Renal cortex interstitium (tissue), 11 donors: ENCODE results near the gene MAPK8. TPM values are rescaled to one million over a fixed set of nuclear protein-coding genes. Genes with fewer than 3 reads are reported as not detected.
A peak's percentile ranks its signal among the peaks of the same experiment; 100 is the strongest.

ENCODE experiments used
- DNase-seq, 11 donors: peaks; one replicate each; pipeline ENCODE4 v3.0.0-alpha.2; 2013; ENCODE audit warnings: low read depth in 9 of 11, low spot score in 4 of 11; ENCODE audit errors: extremely low read depth in 1 of 11
- polyA plus RNA-seq, 3 donors: library from polyadenylated mRNA; unstranded; fragments of 120-200 nt; gene quantifications; one replicate each; pipeline ENCODE4 v1.2.1, GENCODE V29; 2013; ENCODE audit not compliant: insufficient read length in 3 of 3

The MAPK8 gene
- polyA plus RNA-seq, 3 donors: 64.1 to 77.2 (median 77.2) TPM

GRCh38 chr10:48430402-48430993, 124.0 kb downstream of the MAPK8 start:
- DNase-seq: no peak

DNA sequence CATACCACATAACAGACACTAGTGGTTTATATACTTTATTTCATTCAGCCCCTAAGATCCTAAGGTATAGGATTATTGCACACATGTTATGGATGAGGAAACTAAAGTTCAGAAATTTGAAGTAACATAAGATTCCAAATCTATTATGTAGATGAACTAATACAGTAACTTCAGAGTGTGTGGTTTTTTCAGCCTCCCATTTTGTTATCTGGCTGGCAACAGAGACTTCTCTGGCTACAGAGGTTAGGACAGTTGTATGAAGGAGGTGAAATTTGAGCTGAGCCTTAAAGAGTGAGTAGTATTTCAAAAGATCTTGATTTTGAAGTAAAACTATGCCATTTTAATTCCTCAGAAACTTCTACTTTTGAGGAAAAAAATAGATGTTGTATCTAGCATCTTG, 125.4 kb downstream of the MAPK8 start:
- no peak for DNase-seq

GRCh38 chr10:48437546-48437945, 131.1 kb downstream of the MAPK8 start:
- DNase-seq: no peak

DNA sequence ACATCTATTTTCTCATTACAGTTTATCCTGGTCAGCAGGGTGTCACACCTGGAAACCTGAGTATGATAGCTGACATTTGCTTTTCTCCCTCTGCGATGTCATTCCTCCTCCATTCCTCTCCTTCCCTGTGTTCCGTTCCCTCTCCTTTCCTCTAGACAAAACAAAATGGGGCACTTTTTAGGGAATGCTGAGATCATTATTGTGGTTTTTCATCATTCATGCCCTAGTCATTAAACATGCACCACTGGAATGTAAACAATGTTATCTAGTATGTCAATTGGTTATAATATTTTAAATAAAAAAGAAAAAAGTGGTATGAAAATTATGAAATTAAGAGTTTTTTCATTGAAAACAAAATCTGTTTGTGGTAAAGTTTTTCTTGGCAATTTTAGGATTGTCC, 132.6 kb downstream of the MAPK8 start:
- no peak for DNase-seq

- peak in 6 of 11 donors; percentile 14 to 52 (median 24) for DNase-seq
These were observed 133.1 kb downstream of the MAPK8 start for GRCh38 chr10:48439581-48440041.

DNA sequence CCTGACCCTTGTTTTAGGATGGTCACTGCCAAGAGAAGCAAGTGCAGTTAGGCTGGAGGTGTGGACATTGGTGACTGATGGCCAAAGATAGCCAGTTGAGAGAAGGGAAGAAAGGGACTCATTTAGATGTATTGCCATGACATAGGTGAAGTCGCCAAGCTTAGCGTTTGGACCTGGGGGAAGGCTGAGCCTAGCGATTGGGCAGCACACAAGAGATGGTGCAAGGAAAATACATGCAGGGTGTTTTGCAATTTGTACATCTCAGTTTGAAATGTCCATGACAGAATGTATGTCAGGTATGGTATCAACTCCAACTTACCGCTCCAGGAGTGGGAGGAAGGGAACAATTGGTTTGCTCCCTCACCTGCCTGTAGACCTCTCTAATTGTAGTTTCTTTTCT, 134.3 kb downstream of the MAPK8 start:
- DNase-seq: no peak

DNA sequence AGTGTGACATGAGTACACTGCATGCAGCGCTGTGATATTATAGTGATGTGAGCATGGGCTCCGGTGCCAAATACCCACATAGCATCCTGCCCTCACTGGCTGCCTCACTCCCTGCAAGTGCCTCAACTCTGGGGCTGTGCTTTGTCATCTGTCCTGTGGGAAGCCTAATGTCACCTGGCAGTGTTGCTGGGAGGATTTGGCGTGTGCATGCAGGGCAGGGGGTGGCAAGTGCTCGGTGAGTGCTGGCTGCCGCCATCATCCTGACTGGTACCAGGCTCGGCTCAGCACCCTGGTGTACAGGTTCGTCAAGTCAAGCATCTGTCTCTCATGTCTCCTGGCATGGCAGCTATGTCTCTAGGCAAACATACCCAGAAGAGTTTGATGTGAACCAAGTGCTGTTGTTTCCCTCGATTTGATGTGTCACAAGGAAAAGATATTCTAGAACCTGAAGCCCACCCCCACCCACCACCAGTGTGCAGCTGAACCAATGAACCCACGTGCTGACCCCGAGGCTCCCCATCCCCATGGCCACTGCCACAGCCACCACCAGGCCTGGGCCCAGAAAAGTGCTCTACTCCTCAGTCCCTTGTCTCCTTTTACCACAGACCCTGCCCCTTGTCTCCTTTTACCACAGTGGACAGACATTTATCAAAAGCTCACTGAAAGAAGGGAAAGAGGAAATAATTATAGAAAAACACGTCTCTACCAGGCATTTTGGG, 135.8 kb downstream of the MAPK8 start:
- DNase-seq: no peak

DNA sequence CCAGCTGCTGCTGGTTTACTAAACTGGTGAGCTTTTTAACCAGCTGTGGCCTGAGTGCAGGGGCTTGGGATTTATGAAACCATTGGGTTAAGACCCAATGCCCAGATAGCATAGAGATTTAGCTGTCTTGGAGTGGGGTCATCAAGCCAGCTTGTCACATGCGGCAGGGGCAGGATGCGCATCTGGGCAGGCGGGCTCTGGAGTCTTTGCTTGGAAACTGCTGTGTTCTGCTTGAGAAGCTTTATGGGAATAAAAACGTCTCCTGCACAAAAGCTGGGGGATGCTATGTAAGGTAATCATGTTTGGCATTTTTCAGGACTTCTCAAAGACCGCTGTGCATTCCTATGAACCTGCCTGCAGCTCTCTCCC, 136.3 kb downstream of the MAPK8 start:
- DNase-seq: no peak

DNA sequence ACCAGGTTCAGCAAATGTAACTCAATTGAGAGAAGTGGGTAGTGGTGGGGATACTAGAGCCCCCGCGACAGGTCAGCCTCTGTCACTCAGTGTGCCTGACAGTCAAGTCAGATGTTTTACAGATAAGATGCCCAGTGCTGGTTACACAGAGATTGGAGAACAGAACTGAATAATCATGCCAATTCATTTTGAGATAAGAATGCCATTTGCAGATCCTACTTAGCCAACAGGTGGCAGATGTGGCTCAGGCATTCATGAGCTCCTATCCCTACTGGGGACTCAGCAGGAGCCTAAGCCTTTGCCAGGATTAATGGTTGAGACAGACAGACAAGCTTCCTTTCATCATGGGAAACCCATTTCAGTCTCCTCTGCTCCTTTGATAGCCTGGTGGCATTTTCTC, 137.8 kb downstream of the MAPK8 start:
- DNase-seq: no peak

- peak in 1 of 11 donors; percentile 39 for DNase-seq
These were observed 138.7 kb downstream of the MAPK8 start for GRCh38 chr10:48444861-48445841.

DNA sequence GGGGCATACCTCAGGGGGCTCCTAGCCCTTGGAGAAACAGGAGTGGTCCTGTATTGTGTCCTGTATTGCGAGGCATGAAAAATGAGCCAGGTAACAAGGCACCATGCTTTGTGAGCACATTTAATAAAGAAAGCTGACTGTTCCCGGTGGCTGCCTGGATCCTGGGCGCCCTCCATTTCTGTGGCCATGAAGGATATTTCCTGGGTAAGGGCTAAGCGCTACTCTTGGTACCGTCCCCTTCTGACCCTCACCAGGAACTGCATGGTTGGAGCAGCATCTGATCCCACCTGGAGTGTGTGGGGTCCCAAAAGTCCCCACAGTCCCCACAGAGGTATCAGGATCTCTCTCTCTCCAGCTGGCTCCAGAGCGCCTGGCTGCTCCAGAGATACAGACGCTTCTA, 139.5 kb downstream of the MAPK8 start:
- no peak for DNase-seq

GRCh38 chr10:48446785-48447184, 140.3 kb downstream of the MAPK8 start:
- no peak for DNase-seq

- no peak for DNase-seq
These were observed 141.1 kb downstream of the MAPK8 start for GRCh38 chr10:48447356-48448215.

DNA sequence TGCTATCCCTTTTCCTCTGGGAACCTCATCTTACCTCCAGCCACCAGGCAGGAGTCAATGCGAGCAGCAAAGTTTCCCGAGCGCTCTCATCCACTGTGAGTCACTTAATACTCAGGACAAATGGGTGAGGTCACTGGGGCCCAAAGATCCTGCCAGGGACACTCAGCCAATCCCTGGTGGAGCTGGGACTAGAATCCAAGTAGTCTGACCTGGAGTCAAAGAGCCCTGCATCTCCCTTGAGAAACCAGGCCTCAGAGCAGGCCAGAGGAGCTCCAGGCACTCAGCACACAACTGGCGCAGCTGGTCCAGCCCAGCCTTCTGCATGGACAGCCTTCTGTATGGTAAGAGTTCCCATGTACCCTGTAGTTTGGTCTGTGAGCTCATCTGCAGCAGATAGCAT, 142.3 kb downstream of the MAPK8 start:
- no peak for DNase-seq

GRCh38 chr10:48449501-48450232, 143.2 kb downstream of the MAPK8 start:
- no peak for DNase-seq

DNA sequence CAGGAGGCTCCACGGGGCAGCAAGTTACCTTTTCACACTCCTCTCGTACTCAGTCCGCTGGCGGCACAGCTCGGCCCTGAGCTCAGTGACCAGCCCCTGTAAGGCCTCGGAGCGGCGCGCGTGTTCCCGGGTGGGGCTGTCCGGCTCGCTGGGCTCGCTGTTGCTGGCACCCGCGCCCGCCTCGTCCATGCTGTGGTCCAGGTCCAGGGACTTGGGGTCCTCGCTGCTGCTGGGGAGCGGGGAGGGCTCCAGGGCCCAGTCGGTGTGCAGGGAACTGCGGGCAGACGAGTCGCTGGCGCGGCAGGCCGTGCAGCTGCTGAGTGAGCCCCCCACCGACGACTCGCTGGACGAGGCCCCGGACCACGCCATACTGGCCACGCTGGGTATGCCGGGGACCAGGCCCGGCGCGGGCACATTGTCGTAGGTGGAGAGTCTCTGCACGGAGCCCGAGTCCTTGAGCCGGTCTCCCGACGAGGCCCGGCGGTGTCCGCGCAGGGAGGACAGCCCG, 143.8 kb downstream of the MAPK8 start:
- no peak for DNase-seq

- no peak for DNase-seq
These were observed 144.4 kb downstream of the MAPK8 start for GRCh38 chr10:48450741-48451466.
